ENCODE data around the gene MPHOSPH9. TPM values are rescaled to one million over a fixed set of nuclear protein-coding genes. Genes with fewer than 3 reads are reported as not detected.

The MPHOSPH9 gene
- total RNA-seq, 1 experiment from 2014 or later = 60.5 TPM

DNA sequence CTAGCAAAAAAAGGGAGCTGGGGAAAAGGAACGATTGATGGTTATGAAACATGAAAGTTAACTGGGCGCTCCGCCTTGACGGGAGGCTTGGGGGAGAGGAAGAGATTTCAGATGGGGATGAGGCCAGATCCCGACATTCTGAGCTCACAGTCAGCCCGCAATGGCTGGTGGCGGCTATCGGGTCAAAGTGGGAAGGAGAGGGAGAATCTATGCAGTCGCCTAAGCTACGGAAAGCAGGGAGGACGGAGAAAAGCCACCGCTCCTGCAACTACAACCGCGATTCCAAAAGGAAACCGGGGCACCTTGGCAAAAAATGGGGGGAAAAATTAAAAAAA is 502 bp downstream of the MPHOSPH9 start:
- Histone ChIP-seq H4K20me1 (ENCODE audit: control insufficient read depth, insufficient read depth, insufficient read length) (no peaks in the 10 kb centered on the region), H3K79me2 (ENCODE audit: insufficient read depth, low read length) (peaks cover 2% of the 10 kb centered on the region; the same call in 1 of the 2 replicates), H3K79me1 (ENCODE audit: insufficient read depth, low read depth, low read length, poor library complexity, severe bottlenecking) (peaks cover 3% of the 10 kb centered on the region), H3K18ac (ENCODE audit: insufficient read length, low read depth, low read length) (peak overlapping the region; percentile 83), H4K8ac (replicated peaks; ENCODE audit: insufficient read length, low read depth, low read length) (no peak overlapping the region), H4K5ac (ENCODE audit: insufficient read length, low read depth, low read length) (no peak overlapping the region), H3K56ac (ENCODE audit: insufficient read length, low read depth, low read length) (no peak overlapping the region), H3K9ac (ENCODE audit: extremely low read depth, insufficient read length, low read length) (peak overlapping the region; percentile 92), H2BK12ac (ENCODE audit: insufficient read length, low read depth, low read length) (no peak overlapping the region), H2AK5ac (ENCODE audit: insufficient read length, low read length) (no peak overlapping the region), H2BK20ac (ENCODE audit: low read depth, low read length, poor library complexity, severe bottlenecking) (no peak overlapping the region), H3K4me2 (ENCODE audit: insufficient read depth, insufficient read length, low read length) (peak overlapping the region; percentile 97), H3K4ac (ENCODE audit: low read depth, low read length) (no peak overlapping the region), H3K27ac (ENCODE audit: insufficient read length, low read depth, low read length) (peak overlapping the region; percentile 49), H2BK120ac (ENCODE audit: low read depth, low read length, poor library complexity, severe bottlenecking) (no peak overlapping the region), H2BK15ac (ENCODE audit: low read depth, low read length) (no peak overlapping the region), H2AFZ (ENCODE audit: low read length) (peak overlapping the region; percentile 89), H3K14ac (ENCODE audit: insufficient read depth, low read length) (peak overlapping the region; percentile 92), H2BK5ac (ENCODE audit: insufficient read length, low read length) (peak overlapping the region; percentile 75), H3K9me3 (ENCODE audit: control insufficient read depth, low read depth, low read length) (no peaks in the 10 kb centered on the region), H3K4me1 (ENCODE audit: insufficient read depth, low read length) (no peaks in the 10 kb centered on the region; the same call in 1 of the 2 replicates), H3K23me2 (ENCODE audit: insufficient read length, low read depth, low read length, poor library complexity, severe bottlenecking) (peaks cover 11% of the 10 kb centered on the region), H3T11ph (ENCODE audit: low read length) (no peak overlapping the region), H3K23ac (ENCODE audit: insufficient read length, low read depth, low read length) (no peak overlapping the region), H4K91ac (ENCODE audit: insufficient read length, low read depth, low read length) (no peak overlapping the region), H3K27me3 (ENCODE audit: insufficient read depth, low read length) (no peaks in the 10 kb centered on the region)
- Mint-ChIP-seq H3K4me3 (peak overlapping the region; percentile 96 to 99), H3K9me3 (no peaks in the 10 kb centered on the region; a peak in 1 of 5 replicates), H3K36me3 (ENCODE audit: insufficient read depth in 1 of 3, low read depth in 3 of 3) (peaks cover 3 to 33% (median 24%) of the 10 kb centered on the region in 3 experiments; a peak in 6 of 7 replicates), H3K27ac (peak overlapping the region; percentile 76 to 95 (median 82)), H3K4me1 (peaks cover 16 to 23% of the 10 kb centered on the region in 2 experiments), H3K27me3 (ENCODE audit: low read depth) (no peaks in the 10 kb centered on the region)
- DNase-seq = no peak
- no CpG with 5 or more reads among the region's 15 CpGs for WGBS (ENCODE audit: extremely low coverage, insufficient read length, low lambda C conversion rate)
- TF ChIP-seq, protein P1, sequence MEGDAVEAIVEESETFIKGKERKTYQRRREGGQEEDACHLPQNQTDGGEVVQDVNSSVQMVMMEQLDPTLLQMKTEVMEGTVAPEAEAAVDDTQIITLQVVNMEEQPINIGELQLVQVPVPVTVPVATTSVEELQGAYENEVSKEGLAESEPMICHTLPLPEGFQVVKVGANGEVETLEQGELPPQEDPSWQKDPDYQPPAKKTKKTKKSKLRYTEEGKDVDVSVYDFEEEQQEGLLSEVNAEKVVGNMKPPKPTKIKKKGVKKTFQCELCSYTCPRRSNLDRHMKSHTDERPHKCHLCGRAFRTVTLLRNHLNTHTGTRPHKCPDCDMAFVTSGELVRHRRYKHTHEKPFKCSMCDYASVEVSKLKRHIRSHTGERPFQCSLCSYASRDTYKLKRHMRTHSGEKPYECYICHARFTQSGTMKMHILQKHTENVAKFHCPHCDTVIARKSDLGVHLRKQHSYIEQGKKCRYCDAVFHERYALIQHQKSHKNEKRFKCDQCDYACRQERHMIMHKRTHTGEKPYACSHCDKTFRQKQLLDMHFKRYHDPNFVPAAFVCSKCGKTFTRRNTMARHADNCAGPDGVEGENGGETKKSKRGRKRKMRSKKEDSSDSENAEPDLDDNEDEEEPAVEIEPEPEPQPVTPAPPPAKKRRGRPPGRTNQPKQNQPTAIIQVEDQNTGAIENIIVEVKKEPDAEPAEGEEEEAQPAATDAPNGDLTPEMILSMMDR (conservative IDR thresholded peaks at IDR 0.05) = no peak
